ENCODE data around the gene SNTG2.
A peak's percentile ranks its signal among the peaks of the same experiment; 100 is the strongest.
"Not testable (repeated sequence)": the region's sequence is repeated elsewhere in the genome, so short reads cannot be mapped to it uniquely, and the experiment has no call there.

Gene SNTG2

DNA sequence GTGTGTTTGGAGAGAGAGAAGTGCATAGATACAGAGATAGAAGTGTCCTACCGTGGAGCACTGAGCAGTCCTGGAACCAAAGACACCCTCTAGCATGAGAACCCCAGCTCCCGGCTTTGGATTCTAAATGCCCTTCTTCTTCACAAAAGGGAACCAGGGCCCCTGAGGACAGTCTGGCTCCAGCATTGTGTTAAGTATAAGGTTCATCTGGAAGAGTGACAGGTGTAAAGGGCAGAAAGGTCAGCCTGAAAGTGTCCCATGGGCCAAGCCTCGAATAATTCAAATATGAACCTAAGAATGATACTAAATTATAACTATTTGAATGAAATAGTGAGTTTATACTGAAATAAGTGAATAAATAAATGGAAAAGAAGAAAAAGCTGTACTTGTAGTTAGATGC lies 109.7 kb downstream of the SNTG2 start:
- DNase-seq, result no peak

DNA sequence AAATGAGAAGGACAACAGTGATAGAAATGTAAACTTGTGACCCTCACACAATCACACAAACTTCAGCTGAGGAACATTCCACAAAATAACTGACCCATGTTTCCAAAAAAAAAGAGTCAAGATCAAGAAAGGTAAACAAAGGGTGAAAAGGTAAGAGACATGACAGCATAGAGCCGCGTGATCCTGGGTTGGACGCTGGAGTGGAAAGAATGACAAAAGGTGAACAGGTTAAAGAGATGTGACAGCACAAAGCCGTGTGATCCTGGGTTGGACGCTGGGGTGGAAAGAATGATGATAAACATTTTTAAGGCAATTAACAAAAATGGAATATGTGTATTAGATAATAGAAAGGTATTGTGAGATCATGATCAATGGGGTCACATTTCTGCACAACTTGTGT lies 110.3 kb downstream of the SNTG2 start:
- DNase-seq, result no peak

DNA sequence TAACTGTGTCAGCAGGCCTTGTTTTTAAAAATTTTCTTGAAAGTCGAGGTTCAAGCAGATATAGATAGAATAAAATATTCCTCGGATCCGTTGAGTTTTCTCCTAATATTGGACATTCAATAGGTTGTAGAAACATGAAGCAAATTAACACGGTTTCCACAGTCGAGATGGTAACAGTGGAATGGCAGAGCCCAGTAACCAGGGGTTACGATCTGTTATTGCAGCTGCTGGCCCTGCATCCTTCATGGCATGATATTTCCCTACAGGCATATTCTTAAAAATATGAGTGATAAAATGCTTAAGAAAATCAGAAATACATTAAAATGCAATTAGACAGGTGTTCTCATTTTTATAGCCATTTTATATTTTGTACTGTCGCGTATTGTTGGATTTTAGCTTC lies 117.6 kb downstream of the SNTG2 start:
- DNase-seq, result no peak

DNA sequence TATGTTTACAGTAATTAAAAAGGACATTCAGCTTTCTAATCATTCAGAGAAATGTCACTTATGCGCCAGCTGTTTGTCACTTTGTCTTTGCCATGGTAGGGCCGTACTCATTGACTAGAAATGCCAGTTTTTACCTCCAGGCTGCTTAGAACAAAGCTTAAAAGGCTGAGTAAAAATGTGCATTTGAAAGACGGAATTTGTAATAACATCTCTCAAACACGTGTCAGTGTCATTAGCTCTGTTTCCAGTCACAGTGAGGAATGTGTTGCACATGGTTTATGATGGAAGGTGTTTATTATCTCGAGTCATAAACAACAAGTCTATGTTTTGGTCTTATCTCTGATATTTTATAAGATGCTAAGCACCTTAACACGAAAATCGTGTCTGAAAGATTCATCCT lies 118.2 kb downstream of the SNTG2 start:
- DNase-seq, result no peak

DNA sequence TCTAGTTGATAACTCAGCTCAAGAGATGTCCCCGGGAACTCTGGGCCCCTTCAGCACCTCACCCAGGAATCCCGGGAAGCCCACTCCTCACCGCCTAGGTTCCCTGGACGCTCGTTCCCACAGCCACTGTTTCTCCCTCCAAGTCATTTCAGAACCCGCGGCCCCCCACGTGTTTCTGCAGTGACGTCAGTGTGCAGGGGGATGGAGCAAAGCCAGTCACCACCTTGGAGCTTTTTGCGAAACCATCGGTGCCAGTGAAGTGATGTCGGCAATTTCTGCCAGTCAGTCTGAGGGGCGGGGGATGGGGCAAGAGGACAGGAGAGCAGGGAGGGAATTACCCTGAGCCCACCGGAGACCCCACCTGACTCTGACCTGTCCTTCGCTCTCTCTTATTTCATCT lies 119.2 kb downstream of the SNTG2 start:
- no peak for DNase-seq

DNA sequence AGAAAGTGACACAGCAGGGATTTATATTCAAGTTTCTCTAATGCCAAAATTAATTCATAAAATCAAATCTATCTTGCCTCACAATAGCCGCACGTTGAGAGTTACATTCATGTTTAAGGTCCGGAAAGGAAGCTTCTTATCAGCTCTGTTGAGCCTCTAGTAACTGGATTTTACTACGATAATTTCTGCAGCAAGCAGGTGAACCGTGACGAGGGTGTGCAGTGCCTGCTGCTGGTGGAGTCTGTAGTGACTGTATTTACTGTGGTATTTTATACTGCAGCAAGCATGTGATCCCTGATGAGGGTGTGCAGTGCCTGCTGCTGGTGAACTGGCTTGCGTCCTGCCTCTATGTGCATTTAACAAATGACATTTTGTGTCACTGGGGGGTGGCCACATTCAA lies 120.0 kb downstream of the SNTG2 start:
- peak; percentile 41 to 53 for DNase-seq

DNA sequence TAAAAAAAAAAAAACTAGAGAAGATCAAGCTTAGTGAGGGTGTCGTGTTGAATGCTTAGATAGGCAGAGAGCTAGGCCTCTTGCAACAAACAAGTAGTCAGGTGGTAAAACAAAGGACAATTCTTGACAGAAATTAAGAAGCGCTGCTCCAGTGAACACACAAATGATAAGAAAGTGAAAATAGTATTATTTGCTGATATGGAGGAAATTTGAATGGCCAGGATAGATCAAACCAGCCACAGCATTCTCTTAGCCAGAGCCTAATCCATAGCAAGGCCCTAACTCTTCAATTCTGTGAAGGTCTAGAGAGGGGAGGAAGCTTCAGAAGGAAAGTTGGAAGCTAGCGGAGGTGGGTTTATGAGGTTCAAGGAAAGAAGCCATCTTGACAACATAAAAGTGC lies 121.0 kb downstream of the SNTG2 start:
- no peak for DNase-seq

DNA sequence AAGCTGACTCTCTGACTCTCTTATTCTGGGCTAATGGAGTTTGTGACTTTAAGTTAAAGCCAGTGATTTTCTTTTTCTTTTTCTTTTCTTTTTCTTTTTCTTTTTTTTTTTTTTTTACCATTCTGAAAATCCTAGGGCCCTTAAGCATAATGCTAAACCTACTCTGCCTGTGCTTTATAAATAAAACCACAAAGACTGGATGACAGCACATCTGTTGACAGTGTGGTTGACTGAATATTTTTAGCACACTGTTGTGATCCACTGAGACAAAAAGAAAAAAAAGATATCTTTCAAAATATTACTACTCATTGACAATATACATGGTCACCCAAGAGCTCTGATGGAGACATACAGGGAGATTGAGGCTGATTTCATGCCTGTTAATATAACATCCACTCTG lies 121.6 kb downstream of the SNTG2 start:
- no peak for DNase-seq

DNA sequence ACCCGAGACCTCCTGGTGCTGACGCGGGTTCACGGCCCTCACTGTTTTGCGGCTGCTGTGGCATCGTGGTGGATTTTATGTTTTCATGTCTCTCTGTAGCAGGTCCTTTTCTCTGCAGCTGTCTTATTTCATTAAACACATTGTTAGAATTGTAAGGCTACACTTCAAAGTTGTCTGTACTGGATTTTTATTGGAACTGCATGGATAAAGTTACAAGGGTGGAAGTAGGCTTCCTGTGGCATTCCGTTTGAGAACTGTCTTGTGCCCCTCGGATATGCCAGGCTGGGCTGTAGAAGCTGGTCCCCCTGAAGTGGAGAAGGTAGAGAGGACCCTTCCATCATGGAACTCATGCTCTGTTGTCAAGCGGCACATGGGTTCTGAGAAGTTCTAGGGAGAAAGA lies 127.3 kb downstream of the SNTG2 start:
- DNase-seq, result no peak

DNA sequence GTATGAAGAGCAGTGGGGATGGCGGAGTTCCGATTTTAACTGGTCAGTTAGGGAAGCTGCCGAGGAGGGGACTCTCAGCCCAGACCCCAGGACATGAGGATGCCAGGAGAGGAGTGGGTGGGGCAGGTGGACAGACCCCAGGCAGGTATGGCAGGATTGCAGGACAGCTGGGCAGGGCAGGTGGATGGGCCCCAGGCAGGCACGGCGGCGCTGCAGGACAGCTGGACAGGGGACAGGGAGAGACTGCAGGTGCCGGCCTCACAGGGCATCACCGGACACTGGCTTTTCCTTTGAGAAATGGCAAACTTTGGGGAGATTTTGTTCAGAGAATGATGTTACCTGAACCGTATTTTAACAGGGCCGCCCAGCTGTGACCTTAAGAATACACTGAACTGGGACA lies 127.7 kb downstream of the SNTG2 start:
- no peak for DNase-seq

DNA sequence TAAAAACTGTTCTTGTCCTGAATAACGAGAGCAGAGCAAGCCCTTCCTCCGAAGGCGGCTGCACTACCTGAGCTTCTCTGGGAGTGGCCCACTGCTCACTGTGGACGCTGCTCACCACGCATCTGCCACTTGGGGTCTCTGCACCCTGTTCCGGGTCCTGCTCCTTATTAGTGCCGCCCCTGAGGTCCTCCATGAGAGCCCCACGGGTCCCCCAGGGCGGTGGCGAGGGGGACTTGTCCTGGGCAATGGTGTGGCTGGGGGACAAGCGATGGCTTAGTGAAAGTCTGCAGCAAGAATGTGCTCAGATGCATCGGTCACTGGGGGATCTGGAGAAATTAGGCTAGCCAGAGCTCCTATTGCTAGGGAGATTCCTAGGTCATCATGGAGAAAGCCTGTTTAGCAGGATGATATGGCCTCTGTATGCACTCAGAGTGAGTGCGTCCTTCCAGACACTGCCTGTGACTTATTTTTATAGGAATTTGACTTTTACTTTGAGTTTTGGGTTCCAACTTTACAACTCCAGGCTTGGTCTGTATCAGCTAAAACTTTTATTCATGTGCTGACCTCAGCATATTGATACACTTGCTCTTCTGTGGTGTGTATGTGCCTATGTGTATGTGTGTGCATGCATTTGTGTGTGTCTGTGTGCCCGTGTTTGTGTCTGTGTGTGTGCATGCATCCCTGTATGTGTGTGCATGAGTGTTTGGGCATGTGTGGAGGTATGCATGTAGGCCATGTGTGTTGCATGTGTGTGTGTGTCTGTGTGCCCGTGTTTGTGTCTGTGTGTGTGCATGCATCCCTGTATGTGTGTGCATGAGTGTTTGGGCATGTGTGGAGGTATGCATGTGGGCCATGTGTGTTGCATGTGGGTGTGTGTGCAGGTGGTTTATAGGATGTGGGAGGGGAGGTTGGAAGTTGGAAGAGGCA lies 129.5 kb downstream of the SNTG2 start:
- DNase-seq, result no peak

DNA sequence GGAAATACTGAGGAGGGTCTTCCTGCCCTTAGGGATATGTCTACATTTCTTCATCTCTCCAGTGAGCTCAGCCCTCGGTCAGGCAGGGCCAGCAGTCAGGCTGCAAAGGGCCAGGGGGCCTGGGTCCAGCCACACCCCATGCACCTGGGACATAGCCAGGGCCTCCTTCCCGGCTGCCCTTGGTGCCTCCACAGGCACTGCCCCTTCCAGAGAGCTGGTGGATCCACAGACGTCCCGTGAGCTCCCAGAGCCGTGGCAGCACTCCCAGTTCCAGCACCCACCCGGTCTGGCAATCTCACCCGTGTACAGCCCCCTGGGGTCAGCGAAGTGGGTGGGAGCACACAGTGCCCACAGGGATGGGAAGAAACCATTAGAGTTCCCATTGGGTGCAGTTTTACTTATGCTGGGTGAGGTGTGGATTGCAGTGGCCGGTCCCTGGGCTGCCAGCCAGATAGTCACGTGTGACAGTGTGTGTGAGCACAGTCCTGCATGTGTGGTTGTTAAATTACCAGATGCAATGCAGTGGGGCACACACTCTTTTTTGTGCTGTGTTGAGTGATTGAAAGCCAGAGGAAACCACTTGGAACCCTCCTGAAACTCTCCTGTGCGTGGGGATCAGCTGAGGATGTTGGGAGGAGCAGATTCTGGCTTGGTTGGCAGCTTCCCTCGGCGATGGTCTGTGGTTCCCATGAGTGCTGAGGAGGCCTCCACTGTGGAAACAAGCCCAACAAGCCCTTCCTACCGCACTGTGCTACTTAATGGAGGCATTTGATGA lies 131.0 kb downstream of the SNTG2 start:
- no peak for DNase-seq

DNA sequence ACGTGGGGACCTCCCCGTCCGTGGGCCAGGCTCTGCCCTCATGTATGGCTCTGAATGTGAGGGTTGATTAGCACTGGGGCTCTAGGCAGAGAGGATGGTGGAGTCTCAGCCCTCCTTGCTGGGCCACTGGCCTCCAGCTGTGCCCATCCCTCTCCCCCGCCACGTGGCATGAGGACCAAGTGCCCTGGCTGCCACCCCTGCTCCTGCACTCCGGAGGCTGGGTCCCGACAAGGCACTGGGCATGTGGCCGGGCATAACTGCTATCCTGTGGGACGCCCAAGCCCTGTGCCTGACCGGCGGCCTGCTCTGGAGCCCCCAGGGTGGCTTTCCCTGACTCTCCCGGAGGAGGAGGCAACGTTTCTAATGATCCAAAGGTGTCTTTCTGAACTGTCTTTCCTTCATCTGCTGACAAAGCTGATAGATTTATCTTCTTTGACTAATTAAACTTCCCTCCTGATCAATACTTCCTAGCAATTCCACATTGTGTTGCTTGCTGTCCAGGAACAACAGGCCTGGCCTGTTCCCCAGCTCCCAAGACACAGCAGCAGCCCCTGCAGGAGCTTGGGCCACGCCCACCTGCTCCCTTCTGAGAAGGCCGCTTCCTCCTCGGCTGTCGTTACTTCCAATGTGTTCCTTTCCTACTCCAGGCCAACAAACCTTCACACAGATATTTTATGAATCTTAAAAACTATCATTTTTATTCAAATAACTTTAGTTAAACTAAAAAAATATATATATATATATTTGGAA lies 132.0 kb downstream of the SNTG2 start:
- no peak for DNase-seq

DNA sequence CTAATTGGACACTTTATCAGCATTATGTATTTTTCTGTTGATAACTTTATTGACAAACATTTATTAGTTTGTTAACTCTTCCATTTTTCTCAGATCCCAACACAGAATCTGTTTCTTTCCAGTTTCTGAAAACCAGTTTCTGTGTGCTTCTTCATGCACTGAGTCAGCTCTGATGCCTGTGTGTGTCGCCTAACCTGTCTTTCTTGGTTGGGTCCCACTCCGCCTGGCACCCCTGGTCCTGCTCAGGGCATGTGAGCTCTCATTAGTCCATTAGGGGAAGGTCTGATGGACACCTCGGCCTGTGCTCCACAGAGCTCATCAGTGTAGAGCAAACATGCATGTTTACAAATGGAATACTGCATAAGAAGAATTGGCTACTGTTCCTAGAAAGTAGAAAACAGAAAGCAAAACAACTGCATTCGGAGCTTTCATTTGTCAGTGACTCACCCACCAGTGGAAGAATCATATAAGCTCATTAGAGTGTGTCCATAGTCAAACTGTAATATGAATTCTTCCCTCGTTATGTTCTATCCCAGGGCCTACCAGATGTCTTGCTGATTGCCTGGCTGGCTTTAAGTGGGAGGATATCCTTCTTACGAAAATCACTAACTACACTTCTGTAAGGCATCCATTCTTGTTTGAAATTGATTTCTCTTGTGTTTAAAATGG lies 137.7 kb downstream of the SNTG2 start:
- DNase-seq, result no peak

DNA sequence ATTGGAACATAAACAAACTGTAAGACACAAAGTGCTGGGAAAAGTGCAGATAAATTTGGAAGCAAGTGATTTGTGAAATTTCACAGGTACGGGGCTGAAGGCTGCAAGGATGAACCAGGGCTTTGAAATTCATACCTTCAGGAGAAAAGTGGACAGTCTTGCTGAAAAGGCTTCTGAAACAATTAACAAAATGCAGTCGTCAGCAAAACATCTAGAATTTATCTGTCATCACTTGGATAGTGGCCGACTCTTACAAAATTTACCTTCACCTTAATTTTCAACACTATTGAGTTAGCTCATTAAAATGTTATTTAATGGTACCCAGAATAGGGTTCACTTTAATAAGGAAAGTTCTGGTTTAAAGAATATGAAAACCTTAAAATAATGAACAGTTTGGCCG lies 138.3 kb downstream of the SNTG2 start:
- no peak for DNase-seq

DNA sequence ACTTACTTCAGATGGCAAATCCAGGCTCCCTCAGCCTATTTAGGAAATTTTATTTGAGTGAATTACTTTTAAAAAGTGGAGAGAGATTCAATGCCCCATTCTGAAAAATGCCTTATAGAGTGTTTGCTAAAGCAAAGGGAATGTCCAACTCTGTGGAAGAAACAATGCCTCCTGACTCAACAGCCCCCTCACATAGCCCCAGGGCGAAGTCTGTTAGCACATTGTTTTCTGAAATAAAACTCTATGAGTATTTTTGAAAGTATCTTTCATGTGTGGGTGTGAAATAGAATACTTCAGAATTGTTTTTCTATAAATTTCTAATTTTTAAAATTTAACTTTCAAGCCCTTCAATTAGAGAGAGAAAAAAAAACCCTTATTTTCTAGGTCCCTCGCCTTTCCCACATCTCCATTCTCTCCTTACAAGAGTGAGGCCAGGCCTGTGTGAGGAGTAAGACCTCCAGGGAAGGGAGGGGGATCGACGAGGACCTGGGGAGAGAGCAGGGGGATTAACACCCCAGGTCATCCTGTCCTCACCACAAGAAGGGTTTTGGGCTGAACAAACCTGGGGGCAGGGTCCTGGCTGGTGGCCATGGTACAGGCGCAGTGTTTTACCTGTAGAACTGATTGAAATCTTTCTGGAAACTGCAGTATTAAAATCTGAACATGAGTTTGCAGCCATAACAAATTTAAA lies 141.4 kb downstream of the SNTG2 start:
- no peak for DNase-seq

DNA sequence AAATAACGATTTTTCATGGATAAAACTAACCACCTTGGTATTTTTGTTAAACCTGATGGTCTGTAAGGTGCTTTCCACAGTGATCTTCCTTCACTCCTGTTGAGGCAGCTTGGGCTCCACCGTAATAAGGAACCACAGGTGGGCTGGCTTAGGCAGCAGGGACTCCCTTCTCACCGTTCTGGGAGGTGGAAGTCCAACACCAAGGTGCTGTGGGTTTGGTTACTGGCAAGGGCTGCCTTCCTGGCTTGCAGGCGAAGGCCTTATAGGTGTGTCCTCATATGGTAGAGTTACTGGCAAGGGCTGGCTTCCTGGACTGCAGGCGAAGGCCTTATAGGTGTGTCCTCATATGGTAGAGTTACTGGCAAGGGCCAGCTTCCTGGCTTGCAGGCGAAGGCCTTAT lies 143.0 kb downstream of the SNTG2 start:
- not testable (repeated sequence) for DNase-seq

DNA sequence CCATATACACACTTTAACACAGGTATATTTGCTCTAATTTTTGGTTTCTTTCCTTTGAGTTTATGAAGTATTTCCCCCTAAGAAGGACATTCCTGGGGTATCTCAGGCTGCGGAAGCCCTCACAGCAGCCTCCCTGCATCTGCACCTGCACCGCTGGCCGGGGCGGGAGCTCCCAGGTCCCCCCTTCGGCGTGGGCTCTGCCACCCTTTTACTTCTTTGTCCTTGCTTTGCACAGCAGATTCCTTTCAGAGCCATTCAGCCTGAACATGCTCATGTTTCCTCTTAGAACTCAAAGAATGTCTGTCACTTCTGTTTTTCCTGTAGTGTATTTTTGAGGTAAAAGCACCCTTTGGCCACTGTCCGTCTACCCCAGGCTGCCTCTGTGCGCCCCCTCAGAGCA lies 146.5 kb downstream of the SNTG2 start:
- DNase-seq, result peak in 1 of 2 experiments; percentile 18

DNA sequence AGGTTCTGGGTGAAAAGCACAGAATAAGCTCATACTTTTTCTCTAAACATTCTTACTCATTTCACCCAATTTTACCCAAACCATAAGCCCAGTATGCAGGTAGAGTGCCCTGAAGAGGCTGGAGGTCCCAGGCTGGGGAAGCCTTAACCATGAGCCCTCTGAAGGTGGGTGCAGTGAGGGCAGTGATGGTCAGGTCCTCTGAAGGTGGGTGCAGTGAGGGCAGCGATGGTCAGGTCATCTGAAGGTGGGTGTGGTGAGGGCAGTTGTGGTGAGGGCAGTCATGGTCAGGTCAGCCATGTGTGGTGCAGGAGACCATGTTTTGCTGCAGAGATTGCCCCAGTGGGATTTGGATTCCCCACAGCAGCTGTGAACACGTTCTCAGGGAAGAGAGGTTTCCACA lies 148.8 kb downstream of the SNTG2 start:
- no peak for DNase-seq

DNA sequence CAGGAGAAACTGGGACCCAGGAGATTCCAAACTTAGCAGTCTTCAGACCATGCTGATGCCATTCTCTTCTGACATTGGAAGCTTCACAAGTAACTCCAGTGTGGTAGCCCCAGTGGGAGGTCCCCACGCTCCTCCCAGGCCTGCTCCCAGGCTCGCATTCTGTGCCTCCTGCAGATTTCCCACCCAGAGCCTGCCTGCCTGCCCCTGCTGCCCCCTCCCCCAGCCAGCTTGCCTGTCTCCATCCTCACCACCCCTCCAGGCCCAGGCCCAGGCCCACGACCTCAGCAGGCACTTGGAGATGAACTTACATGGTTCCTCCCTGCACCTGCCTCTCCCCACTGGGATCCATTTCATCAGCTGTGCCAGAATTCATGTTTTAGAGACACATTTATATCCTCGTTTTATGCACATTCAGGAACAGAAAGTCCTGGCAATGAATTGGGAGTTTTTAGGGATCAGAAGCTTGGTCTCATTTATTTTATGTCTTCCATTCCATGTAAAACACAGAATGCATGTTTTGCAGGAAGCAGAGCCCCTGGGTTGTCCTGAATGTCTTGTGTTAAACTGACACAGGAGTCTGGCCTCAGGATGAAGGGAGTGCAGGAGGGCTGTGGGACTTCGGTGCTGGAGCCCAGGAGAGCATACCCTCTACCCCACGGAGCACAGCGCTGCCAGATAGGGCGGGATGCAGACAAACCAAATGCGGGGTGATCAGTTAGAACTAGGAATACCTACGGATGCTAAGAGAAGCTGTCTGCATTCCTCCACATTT lies 150.5 kb downstream of the SNTG2 start:
- no peak for DNase-seq

DNA sequence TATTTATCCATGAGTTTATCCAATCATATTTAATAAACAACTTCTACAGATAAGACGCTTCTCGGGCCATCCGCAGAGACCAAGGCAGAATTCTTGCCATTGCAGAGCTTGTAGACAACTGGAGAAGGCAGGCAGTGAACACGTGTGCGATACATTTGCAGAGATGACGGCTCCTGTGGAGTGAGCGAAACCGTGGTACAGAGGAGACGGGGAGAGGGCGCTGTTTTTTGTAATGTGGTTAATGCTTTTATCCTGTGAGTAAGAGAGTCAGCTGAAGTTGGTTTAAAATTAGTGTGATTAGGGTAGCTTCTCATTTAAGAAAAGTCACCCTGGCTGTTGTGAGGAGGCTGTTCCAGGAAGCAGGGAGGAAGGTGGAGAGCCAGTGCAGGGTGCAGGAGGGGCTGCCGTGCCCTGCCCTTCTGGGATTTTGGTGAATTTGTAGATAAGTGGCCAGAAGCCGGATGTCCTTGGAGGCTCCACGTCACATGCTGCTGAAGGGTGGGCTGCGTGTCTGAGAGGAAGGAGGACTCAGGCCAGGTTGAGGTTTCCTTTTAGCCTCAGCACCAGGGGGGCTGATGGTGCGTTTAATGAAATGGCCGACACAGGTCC lies 151.4 kb downstream of the SNTG2 start:
- no peak for DNase-seq
